HEK293 (cell line): ENCODE measurements around the gene OPHN1.

Experiments
- BCL11A ChIP-seq: fragments of 450-650 bp; formaldehyde crosslinking; IDR thresholded peaks from 2 replicates; pipeline ENCODE4 v1.5.1; 2016; ENCODE audit warnings: low read depth, missing biosample characterization, missing genetic modification characterization
- CTCF ChIP-seq: fragments of 450-650 bp; formaldehyde crosslinking; IDR thresholded peaks from 2 replicates; pipeline ENCODE4 v1.5.1; 2016; ENCODE audit warnings: missing biosample characterization, missing genetic modification characterization
- HIC1 ChIP-seq: fragments of 450-650 bp; formaldehyde crosslinking; IDR thresholded peaks from 2 replicates; pipeline ENCODE4 v1.5.1; 2016; ENCODE audit warnings: missing biosample characterization, missing genetic modification characterization
- HOXA7 ChIP-seq: sonication (generic); formaldehyde crosslinking; IDR thresholded peaks from 2 replicates; pipeline ENCODE4 v1.8.1; 2022; ENCODE audit warnings: missing genetic modification reagents, borderline replicate concordance
- KLF10 ChIP-seq: fragments of 450-650 bp; IDR thresholded peaks from 2 replicates; pipeline ENCODE4 v1.5.1; 2018; ENCODE audit warnings: missing biosample characterization, mild to moderate bottlenecking, missing genetic modification characterization
- OSR2 ChIP-seq: fragments of 450-650 bp; formaldehyde crosslinking; IDR thresholded peaks from 2 replicates; pipeline ENCODE4 v1.5.1; 2016; ENCODE audit warnings: missing biosample characterization, missing genetic modification characterization
- OVOL3 ChIP-seq: fragments of 450-650 bp; formaldehyde crosslinking; IDR thresholded peaks from 2 replicates; pipeline ENCODE4 v1.5.1; 2016; ENCODE audit warnings: missing biosample characterization, missing genetic modification characterization
- PRDM1 ChIP-seq: fragments of 450-650 bp; formaldehyde crosslinking; IDR thresholded peaks from 2 replicates; pipeline ENCODE4; 2016; ENCODE audit warnings: missing biosample characterization, missing genetic modification characterization
- ZBTB17 ChIP-seq: fragments of 450-650 bp; formaldehyde crosslinking; IDR thresholded peaks from 2 replicates; pipeline ENCODE4 v1.5.1; 2016; ENCODE audit warnings: missing biosample characterization, missing genetic modification characterization
- ZBTB21 ChIP-seq: fragments of 450-650 bp; formaldehyde crosslinking; IDR thresholded peaks from 2 replicates; pipeline ENCODE4 v1.5.1; 2017; ENCODE audit warnings: missing biosample characterization, missing genetic modification characterization
- ZBTB7A ChIP-seq: fragments of 450-650 bp; formaldehyde crosslinking; IDR thresholded peaks from 2 replicates; pipeline ENCODE4 v1.5.1; 2016; ENCODE audit warnings: low read depth, missing biosample characterization, missing genetic modification characterization
- ZNF133 ChIP-seq: fragments of 450-650 bp; formaldehyde crosslinking; IDR thresholded peaks from 2 replicates; pipeline ENCODE4 v1.5.1; 2016; ENCODE audit warnings: missing biosample characterization, missing genetic modification characterization
- ZNF169 ChIP-seq: fragments of 450-650 bp; formaldehyde crosslinking; IDR thresholded peaks from 2 replicates; pipeline ENCODE4 v1.5.1; 2016; ENCODE audit warnings: missing biosample characterization, missing genetic modification characterization
- ZNF292 ChIP-seq: fragments of 450-650 bp; formaldehyde crosslinking; IDR thresholded peaks from 2 replicates; pipeline ENCODE4 v1.5.1; 2016; ENCODE audit warnings: low read depth, missing biosample characterization, missing genetic modification characterization, borderline replicate concordance
- ZNF324 ChIP-seq: fragments of 450-650 bp; formaldehyde crosslinking; IDR thresholded peaks from 2 replicates; pipeline ENCODE4 v1.5.1; 2016; ENCODE audit warnings: missing biosample characterization, missing genetic modification characterization
- ZNF37A ChIP-seq: fragments of 450-650 bp; IDR thresholded peaks from 2 replicates; pipeline ENCODE4 v1.5.1; 2018; ENCODE audit warnings: missing biosample characterization, missing genetic modification characterization
- ZNF416 ChIP-seq: fragments of 450-650 bp; formaldehyde crosslinking; IDR thresholded peaks from 2 replicates; pipeline ENCODE4 v1.5.1; 2016; ENCODE audit warnings: missing biosample characterization, missing genetic modification characterization
- ZNF473 ChIP-seq: fragments of 450-650 bp; formaldehyde crosslinking; IDR thresholded peaks from 2 replicates; pipeline ENCODE4 v1.5.1; 2017; ENCODE audit warnings: missing biosample characterization, missing genetic modification characterization
- ZNF488 ChIP-seq: fragments of 450-650 bp; formaldehyde crosslinking; IDR thresholded peaks from 2 replicates; pipeline ENCODE4 v1.5.1; 2016; ENCODE audit warnings: missing biosample characterization, missing genetic modification characterization
- ZNF549 ChIP-seq: fragments of 450-650 bp; IDR thresholded peaks from 2 replicates; pipeline ENCODE4 v1.5.1; 2018; ENCODE audit warnings: missing biosample characterization, missing genetic modification characterization, mild to moderate bottlenecking, inconsistent platforms, moderate library complexity
- ZNF558 ChIP-seq: fragments of 450-650 bp; formaldehyde crosslinking; IDR thresholded peaks from 2 replicates; pipeline ENCODE4 v1.5.1; 2016; ENCODE audit warnings: missing biosample characterization, missing genetic modification characterization
- ZNF585B ChIP-seq: fragments of 450-650 bp; formaldehyde crosslinking; IDR thresholded peaks from 2 replicates; pipeline ENCODE4 v1.5.1; 2016; ENCODE audit warnings: missing biosample characterization, missing genetic modification characterization
- ZNF596 ChIP-seq: fragments of 450-650 bp; IDR thresholded peaks from 2 replicates; pipeline ENCODE4 v1.5.0; 2018; ENCODE audit warnings: missing biosample characterization, mild to moderate bottlenecking, missing genetic modification characterization, moderate library complexity
- ZNF621 ChIP-seq: fragments of 450-650 bp; formaldehyde crosslinking; IDR thresholded peaks from 2 replicates; pipeline ENCODE4 v1.5.1; 2017; ENCODE audit warnings: missing biosample characterization, missing genetic modification characterization
- ZNF629 ChIP-seq: fragments of 450-650 bp; formaldehyde crosslinking; IDR thresholded peaks from 2 replicates; pipeline ENCODE4 v1.5.1; 2017; ENCODE audit warnings: missing biosample characterization, missing genetic modification characterization
- ZNF658 ChIP-seq: fragments of 450-650 bp; formaldehyde crosslinking; IDR thresholded peaks from 2 replicates; pipeline ENCODE4; 2016; ENCODE audit warnings: missing biosample characterization, missing genetic modification characterization
- ZNF660 ChIP-seq: fragments of 450-650 bp; IDR thresholded peaks from 2 replicates; pipeline ENCODE4 v1.5.1; 2018; ENCODE audit warnings: missing biosample characterization, mild to moderate bottlenecking, missing genetic modification characterization
- ZNF692 ChIP-seq: fragments of 450-650 bp; formaldehyde crosslinking; IDR thresholded peaks from 2 replicates; pipeline ENCODE4 v1.5.1; 2016; ENCODE audit warnings: missing biosample characterization, missing genetic modification characterization
- ZNF704 ChIP-seq: fragments of 450-650 bp; formaldehyde crosslinking; IDR thresholded peaks from 2 replicates; pipeline ENCODE4 v1.5.1; 2016; ENCODE audit warnings: missing biosample characterization, missing genetic modification characterization
- ZSCAN5A ChIP-seq: fragments of 450-650 bp; formaldehyde crosslinking; IDR thresholded peaks from 2 replicates; pipeline ENCODE4 v1.5.1; 2016; ENCODE audit warnings: missing biosample characterization, missing genetic modification characterization
- ZXDB ChIP-seq: fragments of 450-650 bp; formaldehyde crosslinking; IDR thresholded peaks from 2 replicates; pipeline ENCODE4 v1.5.1; 2016; ENCODE audit warnings: missing biosample characterization, missing genetic modification characterization

The OPHN1 gene

GRCh38 chrX:68462653-68463052, 29.4 kb upstream of the OPHN1 start (continued):
- TF ChIP-seq ZNF169 (tag by site-specific recombination): no peak
- no peak for TF ChIP-seq ZNF704 (tag by site-specific recombination)
- no peak; the same call in none of the 2 replicates for TF ChIP-seq ZNF660
- TF ChIP-seq ZNF292 (tag by site-specific recombination): no peak
- TF ChIP-seq ZBTB7A (tag by site-specific recombination): no peak
- peak; percentile 92 for TF ChIP-seq CTCF (tag by site-specific recombination)
- no peak for TF ChIP-seq HOXA7 (CRISPR knock-in tag)
- TF ChIP-seq ZBTB17 (tag by site-specific recombination): peak; percentile 81
- 0 out of 2 replicates have a peak, but pooled peaks have one; percentile 12 for TF ChIP-seq HIC1 (tag by site-specific recombination)
- peak; percentile 52 for TF ChIP-seq ZNF692 (tag by site-specific recombination)
- no peak for TF ChIP-seq ZNF658 (tag by site-specific recombination)
- TF ChIP-seq OVOL3 (tag by site-specific recombination): no peak
- TF ChIP-seq ZNF37A (tag by site-specific recombination): no peak
- TF ChIP-seq PRDM1 (tag by site-specific recombination): no peak
- no peak for TF ChIP-seq ZNF549 (tag by site-specific recombination)
- TF ChIP-seq ZNF488 (tag by site-specific recombination): no peak
- no peak for TF ChIP-seq ZSCAN5A (tag by site-specific recombination)
- TF ChIP-seq ZNF558 (tag by site-specific recombination): peak; percentile 45; the same call in 1 of the 2 replicates
- TF ChIP-seq ZBTB21 (tag by site-specific recombination): peak; percentile 94
- peak; percentile 9; the same call in 1 of the 2 replicates for TF ChIP-seq ZNF585B
- TF ChIP-seq ZNF416 (tag by site-specific recombination): no peak
- peak; percentile 97 for TF ChIP-seq ZNF629 (tag by site-specific recombination)
- TF ChIP-seq ZNF621: no peak
- TF ChIP-seq ZXDB (tag by site-specific recombination): no peak
- TF ChIP-seq KLF10 (tag by site-specific recombination): no peak
- TF ChIP-seq BCL11A (tag by site-specific recombination): no peak
- 0 out of 2 replicates have a peak, but pooled peaks have one; percentile 16 for TF ChIP-seq ZNF133 (tag by site-specific recombination)
- no peak; the same call in 1 of the 2 replicates for TF ChIP-seq OSR2 (tag by site-specific recombination)
- no peak for TF ChIP-seq ZNF473 (tag by site-specific recombination)
- peak; percentile 97 for TF ChIP-seq ZNF324 (tag by site-specific recombination)
- no peak for TF ChIP-seq ZNF596 (tag by site-specific recombination)
